Left ventricle myocardium inferior (tissue), 1 donor: ENCODE measurements around the gene EEIG1. TPM values are rescaled to one million over a fixed set of nuclear protein-coding genes. Genes with fewer than 3 reads are reported as not detected.

Source experiments
- DNase-seq: peaks from one replicate; pipeline ENCODE4 v3.0.0-alpha.2; 2020
- H3K27ac ChIP-seq: fragments of 200-600 bp; replicated peaks from 2 replicates; pipeline ENCODE4 v1.8.0; 2021
- H3K27me3 ChIP-seq: fragments of 200-600 bp; 2 replicates; pipeline ENCODE4 v1.8.0; 2021; ENCODE audit warnings: low read depth
- H3K36me3 ChIP-seq: fragments of 200-600 bp; 2 replicates; pipeline ENCODE4 v1.8.0; 2021
- H3K4me1 ChIP-seq: fragments of 200-600 bp; 2 replicates; pipeline ENCODE4 v1.8.0; 2021
- H3K4me3 ChIP-seq: fragments of 200-600 bp; 2 replicates; pipeline ENCODE4 v1.8.0; 2021; ENCODE audit warnings: mild to moderate bottlenecking, moderate library complexity
- H3K9me3 ChIP-seq: fragments of 200-600 bp; replicated peaks from 2 replicates; pipeline ENCODE4 v1.8.0; 2021
- CTCF ChIP-seq: fragments of 200-600 bp; IDR thresholded peaks from 2 replicates; pipeline ENCODE4 v1.8.0; 2021; ENCODE audit warnings: antibody characterized with exemption, mild to moderate bottlenecking, borderline replicate concordance
- intact Hi-C: fragments of 100-400 bp; cut with micrococcal nuclease; formaldehyde crosslinking; loops from one replicate; pipeline ENCODE4 v1.11.0; 2022
- total RNA-seq: library from RNA; stranded (reverse); fragmentation: NEBNext Ultra II Directional; extraction: Animal tissue kit (Norgen Biotek cat#: 25700); gene quantifications from one replicate; pipeline ENCODE4 v1.2.1, GENCODE V29; 2021
- donor health status: DM: no; HTN: yes; CAD: no; lungs with severe emphysema.

Gene EEIG1
- total RNA-seq, 1 donor from 2014 or later, result 20.7 TPM

GRCh38 chr9:127960410-127961154 is 20.2 kb downstream of the EEIG1 start:
- Histone ChIP-seq H3K9me3 (peaks cover 6% of the 10 kb centered on the region), H3K4me1 (peaks cover 58% of the 10 kb centered on the region), H3K27me3 (no peaks in the 10 kb centered on the region), H3K4me3 (no peak overlapping the region), H3K27ac (peak overlapping the region; percentile 70), H3K36me3 (no peaks in the 10 kb centered on the region)
- no peak for DNase-seq
- no peak for TF ChIP-seq CTCF
- intact Hi-C loops, result no loop called here

GRCh38 chr9:127959841-127960409 is 20.9 kb downstream of the EEIG1 start:
- H3K36me3 ChIP-seq, result no peaks in the 10 kb centered on the region
- no peak overlapping the region for H3K4me3 ChIP-seq
- DNase-seq, result no peak
- H3K4me1 ChIP-seq, result peaks cover 58% of the 10 kb centered on the region
- intact Hi-C loops, result no loop called here
- no peak for TF ChIP-seq CTCF
- H3K27ac ChIP-seq, result peak overlapping the region; percentile 70
- H3K9me3 ChIP-seq, result peaks cover 6% of the 10 kb centered on the region
- no peaks in the 10 kb centered on the region for H3K27me3 ChIP-seq

GRCh38 chr9:127959398-127959797 is 21.4 kb downstream of the EEIG1 start:
- H3K36me3 ChIP-seq, result no peaks in the 10 kb centered on the region
- DNase-seq, result no peak
- H3K27me3 ChIP-seq, result no peaks in the 10 kb centered on the region
- intact Hi-C loops, result no loop called here
- H3K4me3 ChIP-seq, result no peak overlapping the region
- no peak for TF ChIP-seq CTCF
- no peak overlapping the region for H3K27ac ChIP-seq
- peaks cover 58% of the 10 kb centered on the region for H3K4me1 ChIP-seq
- H3K9me3 ChIP-seq, result peaks cover 6% of the 10 kb centered on the region

GRCh38 chr9:127958728-127959127 is 22.1 kb downstream of the EEIG1 start:
- Histone ChIP-seq H3K36me3 (no peaks in the 10 kb centered on the region), H3K27me3 (no peaks in the 10 kb centered on the region), H3K9me3 (peaks cover 6% of the 10 kb centered on the region), H3K27ac (no peak overlapping the region), H3K4me1 (peaks cover 58% of the 10 kb centered on the region), H3K4me3 (no peak overlapping the region)
- TF ChIP-seq CTCF, result no peak
- DNase-seq, result no peak
- intact Hi-C loops, result no loop called here

GRCh38 chr9:127955294-127956015 is 25.3 kb downstream of the EEIG1 start:
- no peak overlapping the region for H3K4me3 ChIP-seq
- peaks cover 66% of the 10 kb centered on the region for H3K4me1 ChIP-seq
- peak overlapping the region; percentile 80 for H3K27ac ChIP-seq
- no peaks in the 10 kb centered on the region for H3K36me3 ChIP-seq
- H3K9me3 ChIP-seq, result peaks cover 6% of the 10 kb centered on the region
- no peaks in the 10 kb centered on the region for H3K27me3 ChIP-seq
- TF ChIP-seq CTCF, result peak; percentile 59
- intact Hi-C loops, result no loop called here
- DNase-seq, result peak; percentile 54
